Midbrain (tissue), 1 donor: ENCODE measurements around the gene TWIST2.

Experiments
- DNase-seq: peaks from one replicate; lab custom pipeline; 2025; lab: John Stamatoyannopoulos, UW

Gene TWIST2

DNA sequence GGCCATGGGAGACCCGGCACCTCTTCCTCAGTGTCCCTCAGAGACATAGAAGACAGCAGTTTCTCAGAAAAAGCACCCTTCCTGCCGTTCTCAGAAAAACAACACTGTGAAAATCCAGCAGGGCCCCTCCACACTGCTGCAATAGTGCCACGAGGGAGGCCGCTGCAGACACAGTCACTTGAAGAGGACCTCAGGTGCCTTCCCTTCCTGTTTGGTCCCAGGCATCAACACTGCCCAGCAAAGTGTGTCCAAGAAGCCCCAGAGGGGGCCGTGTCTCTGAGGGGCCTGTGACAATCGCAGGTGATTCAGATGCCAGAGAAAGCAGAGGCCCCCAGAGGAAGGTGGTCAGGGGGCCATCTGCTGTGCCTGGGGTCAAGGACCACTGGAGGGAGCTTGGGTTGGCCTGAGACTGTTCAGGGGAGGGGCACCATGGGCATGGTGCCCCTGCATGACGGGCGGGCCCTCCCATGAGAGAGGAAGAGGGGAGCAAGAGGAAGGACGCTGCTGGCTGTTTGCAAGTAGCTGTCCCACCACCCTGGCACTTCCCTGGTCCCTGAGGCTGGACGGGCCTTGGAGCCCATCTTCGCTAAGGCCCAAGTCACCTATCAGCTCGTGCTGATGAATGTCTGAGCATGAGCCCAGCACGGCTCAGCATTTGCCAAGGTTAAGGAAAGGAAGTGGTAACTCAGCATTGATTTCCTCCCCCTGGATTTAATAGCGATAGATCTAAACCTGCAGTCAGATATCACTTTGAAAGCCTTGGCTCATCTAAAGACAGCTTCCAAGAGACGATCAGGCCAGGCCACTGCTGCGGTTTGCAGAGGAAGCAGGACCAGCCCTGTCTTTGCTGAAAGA lies 9.1 kb downstream of the TWIST2 start:
- no peak for DNase-seq

DNA sequence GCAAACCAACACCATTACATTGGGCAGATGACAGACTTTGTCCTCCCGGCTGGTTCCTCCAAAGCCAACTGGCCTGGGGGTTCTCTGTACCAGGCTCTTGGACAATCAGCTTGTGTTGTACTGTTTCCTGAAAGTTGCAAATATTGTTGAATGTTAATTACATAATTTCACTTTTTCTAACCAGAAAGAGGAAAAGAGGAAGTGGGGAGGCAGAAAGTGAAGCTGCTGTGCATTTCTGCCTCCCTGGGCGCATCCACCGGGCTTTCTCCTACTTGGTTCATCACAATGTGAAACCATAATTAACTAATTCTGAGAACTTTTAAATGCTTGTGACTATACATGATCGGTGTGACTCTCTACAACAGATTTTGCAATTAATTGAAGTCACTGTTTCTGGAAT lies 10.1 kb downstream of the TWIST2 start:
- DNase-seq: no peak

DNA sequence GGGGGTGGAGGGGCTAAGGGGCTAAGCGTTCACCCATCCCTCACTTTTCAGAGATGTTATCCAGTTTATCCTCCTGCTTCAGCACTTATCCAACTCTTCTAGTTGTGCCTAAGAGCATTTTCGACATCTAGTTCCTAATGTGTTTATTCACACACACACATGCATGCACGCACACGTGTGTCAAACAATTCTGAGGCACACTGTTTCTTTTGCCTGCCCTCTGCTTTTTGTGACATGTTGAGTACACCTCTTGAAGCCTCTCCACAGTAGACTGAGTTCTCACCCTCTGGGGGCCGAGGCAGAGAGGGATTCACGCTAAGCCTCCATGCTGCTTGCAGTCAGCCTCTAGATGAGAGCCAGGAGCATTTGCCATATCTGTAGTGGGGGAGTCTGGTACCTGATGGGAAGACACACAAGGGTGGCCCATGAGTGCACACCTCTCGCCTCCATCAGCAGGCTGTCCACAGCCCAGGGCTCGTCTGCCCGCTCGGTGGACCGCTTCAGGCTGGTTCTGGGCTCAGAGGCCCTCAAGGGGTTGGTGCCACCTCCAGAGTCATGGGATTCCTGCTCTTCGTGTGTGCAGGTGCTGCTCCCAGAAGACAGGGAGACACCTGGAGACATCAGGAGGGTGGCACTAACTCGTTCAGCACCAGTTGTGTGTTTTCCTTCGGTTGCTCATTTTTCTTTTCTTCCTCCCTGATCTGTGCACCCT lies 11.9 kb downstream of the TWIST2 start:
- no peak for DNase-seq

DNA sequence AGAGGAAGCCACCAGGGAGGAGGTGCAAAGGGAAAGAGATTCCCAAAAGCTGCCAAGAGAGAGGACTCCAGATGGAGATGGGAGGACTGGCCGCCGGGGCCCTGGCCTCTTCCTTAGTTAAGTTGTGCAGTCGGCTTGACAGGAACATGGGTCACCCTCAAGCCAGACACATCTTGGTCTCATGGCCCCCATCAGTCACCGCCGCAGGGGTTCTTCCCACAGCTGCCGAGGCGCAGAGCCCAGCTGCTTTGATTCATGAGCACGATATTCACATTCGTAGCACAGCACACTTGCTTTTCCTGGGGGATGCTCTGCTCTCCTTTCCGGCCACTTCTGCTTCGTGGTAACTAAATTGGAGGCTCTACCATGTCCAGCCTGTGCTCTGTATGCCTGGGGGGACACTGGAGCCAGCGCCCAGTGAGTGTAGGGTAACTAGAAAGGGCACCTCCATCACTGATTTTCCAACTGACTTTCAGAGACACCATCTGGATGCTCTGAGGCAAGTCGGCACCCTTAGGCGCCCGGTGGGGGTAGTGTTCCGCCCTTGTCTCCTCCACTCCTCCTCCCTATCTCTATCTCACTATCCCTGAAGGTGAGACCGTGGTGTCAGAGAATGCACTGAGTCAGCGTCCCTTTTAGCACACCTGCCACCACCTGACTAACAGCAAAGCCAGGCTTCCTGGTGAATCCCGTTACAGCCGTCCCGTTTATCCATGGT lies 13.3 kb downstream of the TWIST2 start:
- DNase-seq: no peak

DNA sequence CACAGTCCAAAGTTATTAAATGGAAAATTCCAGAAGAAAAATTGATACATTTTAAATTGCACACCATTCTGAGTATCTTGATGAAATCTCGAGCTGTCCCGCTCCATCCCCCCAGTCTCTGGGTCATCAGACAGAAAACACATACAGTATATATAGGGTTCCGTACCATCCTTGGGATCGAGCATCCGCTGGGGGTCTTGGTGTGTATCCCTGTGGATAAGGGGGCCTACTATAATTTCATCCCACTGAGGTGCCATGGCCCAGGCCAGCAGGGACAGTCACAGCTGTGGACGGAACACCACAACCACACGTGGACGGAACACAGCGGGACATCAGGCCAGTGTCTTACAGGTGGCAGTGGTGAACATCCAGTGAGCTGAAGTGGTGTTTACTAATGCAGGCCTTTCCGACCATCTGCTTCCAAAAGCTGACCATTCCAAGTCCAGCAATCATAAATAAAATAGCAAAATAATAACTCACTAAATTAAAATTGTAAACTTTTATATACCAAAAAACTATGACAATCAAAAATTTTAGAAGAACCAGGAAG lies 14.0 kb downstream of the TWIST2 start:
- no peak for DNase-seq

DNA sequence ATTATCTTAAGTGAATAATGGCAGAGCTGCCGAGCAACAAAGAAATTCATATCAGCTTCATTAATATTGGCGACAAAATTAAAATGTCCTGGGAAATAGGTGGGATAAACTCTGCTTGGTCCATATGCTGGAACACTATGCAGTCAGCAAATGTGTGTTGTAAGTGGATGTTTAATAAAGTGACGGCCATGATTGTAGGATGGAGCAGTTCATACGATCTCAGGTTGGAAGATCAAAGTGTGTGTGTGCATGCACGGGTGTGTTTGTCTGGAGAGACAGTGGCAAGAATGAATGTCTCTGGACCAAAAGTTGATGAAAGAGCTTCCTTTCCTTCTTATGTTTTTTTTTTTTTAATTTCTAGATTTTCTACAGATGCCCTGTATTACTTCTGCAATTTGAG lies 14.8 kb downstream of the TWIST2 start:
- DNase-seq: no peak

DNA sequence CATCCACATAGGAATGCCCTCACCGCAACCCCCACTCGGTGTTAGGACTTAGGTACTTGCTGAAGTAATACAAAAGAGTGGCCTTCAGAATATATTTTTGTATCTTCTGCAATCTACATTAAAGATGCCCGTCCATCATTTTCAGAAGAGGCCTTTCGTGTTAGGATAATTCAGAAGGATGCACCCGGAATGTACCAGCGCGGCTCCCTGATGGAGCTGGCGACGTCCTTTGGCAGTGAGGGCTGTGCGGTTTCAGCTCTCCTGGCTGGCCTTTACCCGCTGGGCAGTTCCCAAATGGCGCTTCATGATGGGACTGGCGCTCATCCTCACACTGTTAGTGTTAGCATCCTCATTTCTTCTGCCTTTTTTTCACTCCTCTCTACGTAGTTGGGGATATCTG lies 15.3 kb downstream of the TWIST2 start:
- DNase-seq: no peak

DNA sequence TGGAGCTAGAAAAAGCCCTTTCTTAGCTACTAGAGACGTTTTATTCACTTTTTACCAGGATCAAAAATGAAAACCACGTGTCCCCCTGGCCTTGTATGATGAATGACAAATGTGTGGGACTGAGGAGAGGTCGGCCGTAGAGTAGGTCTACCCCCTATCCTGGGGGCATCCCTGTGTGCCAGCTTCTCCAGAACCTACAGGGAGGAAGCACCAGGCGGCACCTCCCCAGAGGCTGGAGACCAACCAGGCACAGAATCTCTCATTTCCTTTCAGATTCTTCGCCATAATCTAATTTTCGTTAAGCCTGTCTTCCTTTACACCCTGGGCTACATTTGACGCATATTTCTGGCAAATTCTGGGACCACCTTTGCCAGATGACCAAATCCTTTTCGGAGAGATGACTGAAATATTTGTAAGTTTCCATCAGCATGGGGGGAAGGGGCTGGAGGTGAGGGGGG lies 15.9 kb downstream of the TWIST2 start:
- DNase-seq: no peak

DNA sequence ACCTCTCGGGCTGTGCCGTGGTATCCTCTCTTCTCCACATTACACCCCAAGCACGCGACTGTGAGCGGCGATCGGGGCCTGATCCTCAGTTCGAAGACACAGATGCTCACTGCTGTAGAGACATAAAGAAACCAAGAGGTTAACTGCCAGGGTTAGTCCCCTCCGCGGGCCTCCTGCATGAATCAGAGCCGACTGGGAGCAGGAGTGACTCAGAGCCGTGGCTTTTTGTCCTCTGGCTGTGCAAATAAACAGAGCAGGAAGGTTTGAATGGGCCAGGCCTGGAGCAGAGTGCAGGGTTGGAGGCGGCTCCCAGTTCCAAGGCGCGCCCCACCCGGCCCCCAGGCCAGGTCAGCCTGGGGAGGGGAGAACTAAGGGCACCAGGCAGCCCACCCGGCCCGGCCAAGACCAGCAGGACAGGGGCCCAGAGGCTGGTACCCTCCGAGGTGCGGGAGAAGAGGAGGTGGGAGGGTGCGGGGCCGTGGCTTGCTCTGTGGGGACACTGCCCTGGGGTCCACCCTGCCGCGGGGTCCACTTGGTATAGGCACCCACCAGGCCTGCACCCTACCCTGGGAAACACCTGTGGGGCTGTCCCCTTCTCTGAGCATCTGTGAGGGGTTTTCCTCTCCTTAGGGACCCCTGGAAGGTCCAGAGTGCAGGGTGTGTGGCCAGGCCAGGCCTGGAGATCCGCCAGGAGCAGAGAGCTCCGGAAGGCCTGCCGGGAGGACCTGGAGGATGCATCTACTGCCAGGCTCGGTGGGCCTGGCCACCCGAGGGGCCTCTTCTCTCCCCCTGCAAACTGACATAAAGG lies 16.5 kb downstream of the TWIST2 start:
- no peak for DNase-seq

DNA sequence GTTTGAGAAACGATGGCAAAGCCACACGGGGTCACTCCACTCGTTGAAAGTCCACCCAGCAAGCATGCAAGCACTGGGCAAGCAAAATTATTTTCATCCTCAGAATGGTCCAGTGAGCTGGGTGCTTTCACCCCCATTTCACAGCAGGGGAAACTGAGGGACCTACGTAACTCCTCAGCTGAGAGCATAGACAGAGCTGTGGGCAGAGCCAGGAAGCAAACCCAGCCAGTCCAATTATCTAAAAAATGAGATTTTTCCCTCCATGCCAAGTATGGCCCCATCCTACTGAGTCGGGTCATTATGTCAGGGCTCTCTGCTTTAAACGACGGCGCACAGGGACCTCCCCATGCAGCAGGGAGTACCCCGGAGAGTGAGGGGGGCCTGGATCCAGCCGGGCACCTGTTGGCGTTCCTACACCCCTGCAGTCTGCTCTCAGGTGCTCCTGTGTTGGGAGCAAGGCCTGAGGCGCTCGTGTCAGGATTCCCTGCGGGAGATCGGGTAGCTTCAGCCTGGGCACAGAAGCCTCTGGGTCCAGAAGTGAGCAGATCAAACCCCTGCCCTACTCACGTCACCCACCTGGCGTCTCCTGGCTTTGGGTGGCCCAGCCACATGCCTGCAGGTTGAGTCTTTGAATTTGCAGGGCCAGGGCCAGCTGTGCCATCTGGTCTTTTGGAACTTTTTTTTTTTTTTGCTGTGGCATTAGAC lies 17.3 kb downstream of the TWIST2 start:
- DNase-seq: no peak

DNA sequence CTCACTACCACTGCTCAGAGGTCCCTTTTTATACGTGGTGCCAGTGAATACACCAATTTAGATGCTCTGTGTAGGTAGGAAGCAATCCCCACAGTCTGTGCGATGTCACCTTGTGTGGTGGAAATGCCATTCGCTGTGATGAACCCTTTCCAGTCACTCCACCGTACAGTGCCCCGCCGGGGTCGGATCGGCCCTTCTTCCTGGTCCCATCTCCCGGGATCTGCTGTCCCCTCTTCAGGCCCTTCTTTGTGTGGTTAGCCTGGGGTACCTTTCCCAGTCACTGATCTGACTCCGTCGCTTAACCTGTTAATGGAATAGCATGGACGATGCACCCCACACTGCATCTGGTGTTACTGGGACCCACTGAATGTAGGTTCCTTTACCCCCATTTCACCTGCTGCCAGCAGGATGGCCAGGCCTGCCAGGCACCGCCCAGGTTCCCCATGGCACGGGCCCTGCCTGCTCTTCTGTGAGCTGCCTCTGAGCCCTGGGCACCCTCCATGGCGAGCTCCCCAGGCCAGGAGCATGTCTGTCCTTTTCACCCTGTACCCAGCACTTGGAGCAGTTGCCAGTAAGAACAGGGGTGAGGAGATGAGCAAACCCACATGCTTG lies 18.0 kb downstream of the TWIST2 start:
- DNase-seq: no peak

DNA sequence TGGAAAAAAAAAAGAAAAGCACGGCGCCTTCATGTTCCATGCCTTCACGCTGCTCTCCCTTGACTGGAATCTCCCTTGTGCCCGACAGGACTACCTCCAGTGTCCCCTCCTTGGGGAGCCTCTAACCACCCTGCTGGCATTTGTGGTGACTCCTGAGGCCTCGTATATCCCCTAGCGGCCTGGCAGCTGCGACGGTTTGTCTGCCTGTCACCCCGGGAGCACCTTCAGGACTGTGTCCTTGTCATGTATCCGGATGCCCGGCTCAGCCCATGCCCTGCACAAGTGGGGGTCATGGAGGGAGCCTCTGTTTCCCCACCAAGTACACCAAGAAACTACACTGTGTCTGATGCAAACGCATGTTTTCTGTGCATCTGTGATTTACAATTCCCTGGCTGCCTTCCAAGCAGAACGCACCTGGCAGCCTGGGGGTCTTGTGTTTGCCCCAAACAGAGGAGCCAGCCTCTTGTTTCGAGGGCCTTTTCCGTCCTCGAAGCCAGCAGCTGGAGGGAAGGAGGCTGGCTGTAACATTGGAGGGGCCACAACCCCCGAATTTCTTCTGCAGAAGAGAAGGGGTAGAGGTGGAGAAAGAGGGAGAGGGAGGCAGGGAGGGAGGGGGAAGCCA lies 18.9 kb downstream of the TWIST2 start:
- DNase-seq: no peak

DNA sequence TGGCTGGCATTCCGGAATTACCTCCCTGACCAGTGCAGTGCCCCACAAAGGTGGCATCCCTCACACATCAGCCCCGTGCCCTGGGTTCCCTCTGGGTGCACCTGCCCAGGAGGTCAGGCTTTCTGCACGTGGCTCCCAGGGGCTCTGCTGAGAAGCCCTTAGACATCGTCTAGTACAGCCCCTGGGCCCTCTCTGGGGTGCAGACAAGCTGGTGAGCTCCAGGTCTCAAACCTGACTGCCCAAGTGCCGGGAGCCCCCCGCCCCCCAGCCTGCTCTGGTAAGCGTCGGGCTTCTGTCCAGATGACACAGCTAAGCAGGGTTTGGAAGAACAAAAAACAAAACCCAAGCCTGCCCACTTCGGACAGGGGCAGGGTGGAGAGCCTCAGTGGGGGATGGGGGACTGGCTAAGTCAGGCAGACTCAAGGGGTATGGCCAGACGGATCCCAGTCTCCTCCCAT lies 20.2 kb downstream of the TWIST2 start:
- DNase-seq: no peak

DNA sequence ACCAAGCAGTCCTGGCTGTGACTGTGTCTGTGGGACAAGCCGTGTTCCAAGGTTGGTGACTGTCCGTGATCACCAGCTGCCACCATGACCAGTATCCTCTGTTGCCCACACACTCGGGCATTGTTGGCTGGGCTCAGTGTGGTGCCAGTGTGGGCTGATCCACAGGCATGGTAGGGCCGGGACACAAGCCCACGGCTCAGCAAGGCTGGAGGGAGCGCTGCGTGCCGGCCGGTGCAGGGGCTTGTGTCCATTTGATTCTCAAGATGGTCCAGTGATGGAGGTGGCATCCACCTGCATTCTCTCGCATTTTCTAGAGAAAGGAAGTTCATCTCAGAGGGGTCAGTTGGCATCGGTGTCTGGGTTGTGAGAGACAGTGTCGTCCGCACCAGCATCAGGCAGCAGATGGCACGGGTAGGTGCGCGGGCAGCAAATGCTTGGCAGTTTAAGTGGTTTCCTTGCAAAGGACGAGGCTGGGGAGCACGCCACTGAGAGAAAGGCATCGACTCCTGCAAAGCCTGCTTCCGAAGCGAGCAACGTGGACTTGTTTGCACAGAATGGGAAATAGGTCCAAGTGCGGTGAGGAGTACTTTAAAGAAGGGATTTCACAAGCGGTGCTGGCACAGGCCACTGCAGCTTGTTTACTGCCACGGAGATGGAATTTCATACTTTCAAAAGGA lies 20.9 kb downstream of the TWIST2 start:
- no peak for DNase-seq

DNA sequence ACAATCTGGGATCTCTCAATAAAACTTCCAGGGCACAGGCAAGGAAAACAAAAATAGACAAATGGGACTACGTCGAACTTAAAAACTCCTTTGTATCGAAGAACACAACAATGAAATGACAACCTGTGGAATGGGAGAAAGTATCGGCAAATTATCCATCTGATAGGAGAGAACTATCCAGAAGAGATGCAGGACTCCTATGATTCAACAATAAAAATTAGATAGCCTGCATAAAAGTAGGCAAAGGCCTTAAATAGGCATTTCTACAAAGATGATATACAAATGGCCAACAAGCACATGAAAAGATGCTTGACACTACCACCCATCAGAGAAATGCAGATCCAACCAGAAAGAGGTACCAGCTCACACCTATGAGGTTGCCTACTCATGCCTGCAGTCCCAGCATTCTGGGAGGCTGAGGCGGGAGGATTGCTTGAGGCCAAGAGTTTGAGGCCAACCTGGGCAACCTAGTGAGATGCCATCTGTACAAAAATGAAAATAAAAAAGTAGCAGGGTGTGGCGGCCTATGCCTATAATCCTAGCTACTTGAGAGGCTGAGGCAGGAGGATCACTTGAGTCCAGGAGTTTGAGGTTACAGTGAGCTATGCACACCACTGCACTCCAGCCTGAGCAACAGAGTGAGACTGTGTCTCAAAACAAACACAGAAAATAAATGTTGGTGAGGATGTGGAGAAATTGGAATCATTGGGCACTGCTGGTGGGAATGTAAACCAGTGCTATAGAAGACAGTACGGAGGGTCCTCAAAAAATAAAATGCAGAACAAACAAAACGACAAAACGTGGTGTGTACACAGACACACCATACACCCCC lies 21.6 kb downstream of the TWIST2 start:
- DNase-seq: no peak

DNA sequence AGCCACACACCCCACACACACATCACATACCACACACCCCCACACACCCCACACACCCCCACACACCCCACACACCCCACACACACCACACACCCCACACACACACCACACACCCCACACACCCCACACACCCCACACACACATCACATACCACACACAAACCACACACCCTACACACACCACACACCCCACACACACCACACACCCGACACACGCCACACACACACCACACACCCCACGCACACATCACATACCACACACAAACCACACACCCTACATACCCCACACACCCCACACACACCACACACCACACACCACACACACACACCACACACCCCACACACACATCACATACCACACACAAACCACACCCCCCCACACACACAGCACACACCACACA lies 22.4 kb downstream of the TWIST2 start:
- no peak for DNase-seq

DNA sequence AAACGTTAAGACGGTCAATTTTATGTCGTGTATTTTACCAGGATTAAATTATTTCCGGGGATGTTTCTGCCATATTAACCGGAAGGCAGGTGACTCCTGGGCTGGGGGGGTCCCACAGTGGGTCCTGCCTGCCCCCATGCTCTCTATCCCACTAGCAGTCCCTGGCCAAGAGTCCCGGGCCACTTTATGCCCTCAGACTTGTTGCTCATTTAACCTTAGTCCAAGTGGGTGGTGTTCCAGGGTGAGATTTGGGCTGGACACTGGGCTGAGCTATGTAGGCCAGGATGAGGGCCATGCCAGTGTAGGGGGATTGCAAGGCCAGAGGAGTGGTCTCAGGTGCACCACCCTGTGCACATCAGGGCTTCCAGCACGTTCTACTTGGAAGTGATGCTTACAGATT lies 24.1 kb downstream of the TWIST2 start:
- DNase-seq: no peak

DNA sequence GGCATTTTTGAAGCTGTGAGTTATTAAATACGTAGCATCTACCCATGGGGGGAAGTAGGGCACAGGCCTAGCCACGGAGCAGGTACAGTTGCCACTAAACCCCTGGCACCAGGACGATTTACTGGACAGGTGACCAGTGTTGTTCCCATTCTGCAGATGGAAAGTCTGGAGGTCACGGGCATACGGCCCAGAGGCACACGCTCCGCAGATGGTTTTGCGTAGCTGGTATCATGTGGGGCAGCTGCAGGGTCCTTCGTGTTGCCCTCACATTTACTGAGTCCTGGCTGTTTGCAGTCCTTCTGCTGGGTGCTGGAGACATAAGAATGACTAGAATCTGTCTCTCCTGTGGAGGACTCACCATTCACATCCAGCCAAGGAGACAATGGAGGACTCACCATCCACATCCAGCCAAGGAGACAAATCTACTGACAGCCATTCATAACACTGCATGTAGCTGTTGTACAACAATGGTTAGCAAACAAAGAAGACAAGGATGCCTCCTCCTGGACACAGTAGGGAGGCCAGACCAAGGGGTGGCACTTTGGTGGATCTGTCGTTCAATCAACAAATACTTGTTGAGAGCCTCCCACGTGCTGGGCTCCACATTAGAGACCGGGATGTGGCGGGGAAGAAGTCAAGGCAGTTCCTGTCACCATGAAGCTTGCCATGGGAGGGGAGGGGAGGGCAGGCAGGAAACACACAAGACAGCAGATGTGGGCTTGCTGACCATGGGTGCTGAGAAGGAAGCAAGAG lies 24.9 kb downstream of the TWIST2 start:
- no peak for DNase-seq
